Measurements from ENCODE around the gene TRIM47.
A peak's percentile ranks its signal among the peaks of the same experiment; 100 is the strongest.

Gene TRIM47

DNA sequence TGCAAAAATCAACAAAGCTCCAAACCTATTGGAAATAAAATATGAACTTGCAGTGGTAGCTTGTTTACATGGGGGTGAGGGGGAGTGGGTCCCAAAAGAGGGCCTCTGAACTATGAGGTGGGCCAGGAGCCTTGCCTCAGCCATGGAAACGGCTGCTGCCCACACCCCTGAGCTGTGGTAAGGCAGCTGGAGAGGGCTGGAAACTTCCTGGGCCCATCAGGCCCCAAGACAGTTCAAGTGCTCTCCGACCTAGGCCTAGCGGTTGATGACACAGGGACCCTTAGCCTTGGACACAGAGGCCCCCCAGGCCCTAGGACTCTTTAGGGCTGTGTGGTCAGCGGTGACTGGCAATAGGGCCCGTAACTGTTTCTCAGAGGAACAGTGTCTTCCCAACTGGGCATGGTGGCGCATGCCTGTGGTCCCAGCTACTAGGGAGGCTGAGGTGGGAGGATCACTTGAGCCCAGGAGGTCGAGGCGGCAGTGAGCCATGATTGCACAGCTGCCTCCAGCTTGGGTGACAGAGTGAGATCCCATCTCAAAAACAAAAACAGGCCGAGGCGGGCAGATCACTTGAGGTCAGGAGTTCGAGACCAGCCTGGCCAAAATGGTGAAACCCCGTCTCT lies 52.5 kb downstream of the TRIM47 start:
- Histone ChIP-seq H3K4me1 (ENCODE audit: control insufficient read depth in 1 of 2, insufficient read depth in 1 of 2, low read depth in 1 of 2, low read length in 1 of 2) (no peaks in the 10 kb centered on the region), H3K27ac (peak overlapping the region; percentile 63), H3K4me3 (ENCODE audit: low read depth in 1 of 2, low read length in 1 of 2) (no peak overlapping the region), H3K9me3 (no peaks in the 10 kb centered on the region), H3K27me3 (no peaks in the 10 kb centered on the region), H3K36me3 (peaks cover 83% of the 10 kb centered on the region)
- TF ChIP-seq, protein P1, sequence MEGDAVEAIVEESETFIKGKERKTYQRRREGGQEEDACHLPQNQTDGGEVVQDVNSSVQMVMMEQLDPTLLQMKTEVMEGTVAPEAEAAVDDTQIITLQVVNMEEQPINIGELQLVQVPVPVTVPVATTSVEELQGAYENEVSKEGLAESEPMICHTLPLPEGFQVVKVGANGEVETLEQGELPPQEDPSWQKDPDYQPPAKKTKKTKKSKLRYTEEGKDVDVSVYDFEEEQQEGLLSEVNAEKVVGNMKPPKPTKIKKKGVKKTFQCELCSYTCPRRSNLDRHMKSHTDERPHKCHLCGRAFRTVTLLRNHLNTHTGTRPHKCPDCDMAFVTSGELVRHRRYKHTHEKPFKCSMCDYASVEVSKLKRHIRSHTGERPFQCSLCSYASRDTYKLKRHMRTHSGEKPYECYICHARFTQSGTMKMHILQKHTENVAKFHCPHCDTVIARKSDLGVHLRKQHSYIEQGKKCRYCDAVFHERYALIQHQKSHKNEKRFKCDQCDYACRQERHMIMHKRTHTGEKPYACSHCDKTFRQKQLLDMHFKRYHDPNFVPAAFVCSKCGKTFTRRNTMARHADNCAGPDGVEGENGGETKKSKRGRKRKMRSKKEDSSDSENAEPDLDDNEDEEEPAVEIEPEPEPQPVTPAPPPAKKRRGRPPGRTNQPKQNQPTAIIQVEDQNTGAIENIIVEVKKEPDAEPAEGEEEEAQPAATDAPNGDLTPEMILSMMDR (IDR thresholded peaks at IDR 0.05): no peak

DNA sequence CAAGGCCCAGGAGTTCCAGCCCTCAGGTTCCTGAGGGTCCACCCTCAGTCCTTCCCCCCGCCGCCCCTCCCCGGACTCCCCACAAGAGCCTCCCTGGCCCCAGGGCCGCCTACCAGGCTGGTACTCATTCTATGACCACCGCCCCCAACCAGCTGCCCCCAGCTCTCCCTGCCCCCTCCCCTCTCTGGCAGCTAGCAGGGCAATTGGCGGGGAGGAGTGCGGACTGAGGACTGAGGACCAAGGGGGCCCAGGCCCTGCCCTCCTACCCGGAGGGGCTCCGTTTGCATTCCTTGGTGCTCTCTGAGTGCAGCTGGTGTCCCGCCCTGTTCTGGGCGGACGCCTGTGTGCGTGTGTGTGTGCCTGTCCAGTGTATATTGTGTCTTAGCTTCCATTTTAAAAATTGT lies 53.2 kb downstream of the TRIM47 start:
- TF ChIP-seq, protein P1 (IDR thresholded peaks at IDR 0.05): no peak
- Histone ChIP-seq H3K36me3 (peaks cover 83% of the 10 kb centered on the region), H3K9me3 (no peaks in the 10 kb centered on the region), H3K27ac (peak overlapping the region; percentile 63), H3K4me1 (ENCODE audit: control insufficient read depth in 1 of 2, insufficient read depth in 1 of 2, low read depth in 1 of 2, low read length in 1 of 2) (no peaks in the 10 kb centered on the region), H3K4me3 (ENCODE audit: low read depth in 1 of 2, low read length in 1 of 2) (no peak overlapping the region), H3K27me3 (no peaks in the 10 kb centered on the region)

DNA sequence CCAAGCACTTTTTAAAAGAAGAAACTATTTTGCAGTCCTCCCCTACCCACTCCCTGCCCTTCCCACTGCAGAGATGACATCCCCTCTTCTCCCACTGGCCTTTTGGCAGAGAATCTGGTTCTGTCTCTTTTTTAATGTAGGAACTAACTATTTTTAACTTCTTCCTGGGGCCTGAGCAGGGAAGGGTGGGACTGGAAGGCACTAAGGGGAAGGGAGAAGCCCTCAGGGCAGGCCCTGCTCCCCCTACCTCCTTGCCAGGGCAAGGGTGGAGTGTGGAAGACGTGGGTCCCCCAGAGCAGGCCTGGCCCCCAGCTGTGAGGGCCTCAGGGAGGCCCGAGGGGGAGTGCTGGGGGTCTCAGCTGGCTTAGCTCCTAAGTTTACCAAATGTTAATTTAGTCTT lies 53.7 kb downstream of the TRIM47 start:
- H3K4me1 ChIP-seq (ENCODE audit: control insufficient read depth in 1 of 2, insufficient read depth in 1 of 2, low read depth in 1 of 2, low read length in 1 of 2): no peaks in the 10 kb centered on the region
- H3K36me3 ChIP-seq: peaks cover 83% of the 10 kb centered on the region
- TF ChIP-seq, protein P1 (IDR thresholded peaks at IDR 0.05): no peak
- no peaks in the 10 kb centered on the region for H3K27me3 ChIP-seq
- H3K9me3 ChIP-seq: no peaks in the 10 kb centered on the region
- H3K27ac ChIP-seq: peak overlapping the region; percentile 63
- H3K4me3 ChIP-seq (ENCODE audit: low read depth in 1 of 2, low read length in 1 of 2): no peak overlapping the region

Measured in neutrophil (primary cell).